Stimulated activated naive B cell treated with anti-CD40 and anti-IgM and Interleukin-4, amounts not matched to agents 10 μg/mL and 1 μg/mL and 100 μg/mL, for 72 hours (primary cell): ENCODE measurements around the gene HMGCLL1.

ENCODE experiments used
- ATAC-seq, 2 donors: fragments of 150-1000 bp; cut with Tn5 transposase; replicated peaks; 2 replicates each; pipeline ENCODE4 v1.10.0; 2021; ENCODE audit warnings: moderate library complexity in 1 of 2
- DNase-seq: peaks from one replicate; pipeline ENCODE4 v3.0.0; 2021
- H3K27ac Mint-ChIP-seq: one replicate; pipeline ENCODE4 v1.8.0; 2022; ENCODE audit warnings: mild to moderate bottlenecking, mixed read lengths
- H3K27me3 Mint-ChIP-seq, 2 donors: one replicate each; pipeline ENCODE4 v1.8.0; 2022; ENCODE audit warnings: mixed read lengths in 2 of 2
- H3K36me3 Mint-ChIP-seq, 2 donors: one replicate each; pipeline ENCODE4 v1.8.0; 2022; ENCODE audit warnings: mixed read lengths in 2 of 2, mild to moderate bottlenecking in 1 of 2
- H3K4me1 Mint-ChIP-seq, 2 donors: one replicate each; pipeline ENCODE4 v1.8.0; 2022; ENCODE audit warnings: mixed read lengths in 2 of 2, mild to moderate bottlenecking in 1 of 2
- H3K4me3 Mint-ChIP-seq, 2 donors: one replicate each; pipeline ENCODE4 v1.8.0; 2022; ENCODE audit warnings: mild to moderate bottlenecking in 2 of 2, mixed read lengths in 2 of 2, moderate library complexity in 1 of 2
- H3K9me3 Mint-ChIP-seq, 2 donors: one replicate each; pipeline ENCODE4 v1.8.0; 2022; ENCODE audit warnings: mixed read lengths in 2 of 2, mild to moderate bottlenecking in 1 of 2

Gene HMGCLL1

DNA sequence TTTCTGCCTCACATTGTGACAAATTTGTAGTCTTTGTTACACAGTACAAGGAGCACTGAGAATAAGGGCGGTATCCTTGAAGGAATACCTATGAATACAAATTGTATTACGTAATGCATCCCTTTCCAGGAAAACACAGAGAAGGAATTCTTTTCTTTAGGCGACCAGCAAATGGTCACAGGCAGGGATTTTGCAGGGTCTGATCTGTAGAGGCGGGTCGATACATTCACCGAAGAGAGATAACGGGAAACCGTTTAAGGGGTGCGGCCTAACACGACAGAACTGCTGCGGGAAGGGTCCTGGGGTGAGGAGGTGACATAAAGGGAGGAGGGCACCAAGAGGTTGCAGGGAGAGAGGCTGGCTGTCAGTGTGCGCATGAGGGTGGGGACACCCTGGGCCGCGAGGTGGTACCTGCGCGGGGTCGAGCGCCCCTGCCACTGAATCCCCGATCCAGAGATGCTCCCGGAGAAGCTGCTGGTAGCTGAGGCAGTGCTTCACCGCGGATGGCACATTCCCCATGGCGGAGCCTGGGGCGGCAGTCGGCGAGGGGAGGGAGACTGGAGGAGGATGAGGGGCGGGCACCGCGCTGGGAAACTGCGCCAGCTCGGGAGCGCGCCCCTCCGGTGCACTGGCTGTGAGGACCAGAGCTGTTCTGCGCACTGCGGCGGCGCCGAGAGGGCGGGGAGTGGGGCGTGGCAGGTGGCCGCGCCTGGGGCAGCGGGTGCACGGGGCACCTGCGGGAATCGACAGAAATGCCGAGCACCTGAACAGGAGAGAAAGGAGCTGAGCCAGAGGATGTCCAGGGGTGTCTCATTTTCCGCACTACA lies at the start of gene HMGCLL1:
TSS of gene HMGCLL1 (minus strand) at position 656 of the 827 bp plus-strand sequence. CDS start at position 519, 137 bp downstream.
- Mint-ChIP-seq H3K27me3 (peaks cover 6 to 9% of the 10 kb centered on the region in 2 donors), H3K9me3 (peaks cover 3 to 5% of the 10 kb centered on the region in 2 donors), H3K36me3 (peaks cover 3 to 4% of the 10 kb centered on the region in 2 donors), H3K4me1 (peaks cover 2 to 5% of the 10 kb centered on the region in 2 donors), H3K4me3 (no peak within 1 kb of the TSS), H3K27ac (peak within 1 kb of the TSS; percentile 28)
- peak in 1 of 2 donors; percentile 23 for ATAC-seq
- DNase-seq = no peak

- Mint-ChIP-seq H3K27ac (no peak overlapping the region), H3K36me3 (no peaks in the 10 kb centered on the region), H3K4me3 (no peak overlapping the region), H3K27me3 (no peaks in the 10 kb centered on the region), H3K4me1 (peaks cover 0 to 2% of the 10 kb centered on the region in 2 donors), H3K9me3 (peaks cover 5 to 14% of the 10 kb centered on the region in 2 donors)
- DNase-seq = no peak
- ATAC-seq = no peak
These were observed 43.0 kb upstream of the HMGCLL1 start for GRCh38 chr6:55621993-55622392.

- H3K4me1 Mint-ChIP-seq = peaks cover 0 to 2% of the 10 kb centered on the region in 2 donors
- DNase-seq = no peak
- H3K9me3 Mint-ChIP-seq = peaks cover 5 to 14% of the 10 kb centered on the region in 2 donors
- ATAC-seq = no peak
- no peaks in the 10 kb centered on the region for H3K27me3 Mint-ChIP-seq
- no peak overlapping the region for H3K4me3 Mint-ChIP-seq
- H3K27ac Mint-ChIP-seq = no peak overlapping the region
- no peaks in the 10 kb centered on the region for H3K36me3 Mint-ChIP-seq
These were observed 42.3 kb upstream of the HMGCLL1 start for GRCh38 chr6:55621244-55621643.

GRCh38 chr6:55617272-55617671 lies 38.3 kb upstream of the HMGCLL1 start:
- peak in 1 of 2 donors; percentile 44 for ATAC-seq

GRCh38 chr6:55604021-55604420 lies 25.0 kb upstream of the HMGCLL1 start:
- H3K4me3 Mint-ChIP-seq = no peak overlapping the region
- H3K4me1 Mint-ChIP-seq = no peaks in the 10 kb centered on the region
- ATAC-seq = no peak
- no peak for DNase-seq
- no peaks in the 10 kb centered on the region for H3K36me3 Mint-ChIP-seq
- peaks cover 0 to 7% of the 10 kb centered on the region in 2 donors for H3K9me3 Mint-ChIP-seq
- no peak overlapping the region for H3K27ac Mint-ChIP-seq
- no peaks in the 10 kb centered on the region for H3K27me3 Mint-ChIP-seq

More at GRCh38 chr6:55617272-55617671, 38.3 kb upstream of the HMGCLL1 start:
- Mint-ChIP-seq H3K27ac (no peak overlapping the region), H3K27me3 (no peaks in the 10 kb centered on the region), H3K4me3 (no peak overlapping the region), H3K4me1 (peaks cover 0 to 2% of the 10 kb centered on the region in 2 donors), H3K36me3 (no peaks in the 10 kb centered on the region), H3K9me3 (peaks cover 9 to 15% of the 10 kb centered on the region in 2 donors)
- no peak for DNase-seq

DNA sequence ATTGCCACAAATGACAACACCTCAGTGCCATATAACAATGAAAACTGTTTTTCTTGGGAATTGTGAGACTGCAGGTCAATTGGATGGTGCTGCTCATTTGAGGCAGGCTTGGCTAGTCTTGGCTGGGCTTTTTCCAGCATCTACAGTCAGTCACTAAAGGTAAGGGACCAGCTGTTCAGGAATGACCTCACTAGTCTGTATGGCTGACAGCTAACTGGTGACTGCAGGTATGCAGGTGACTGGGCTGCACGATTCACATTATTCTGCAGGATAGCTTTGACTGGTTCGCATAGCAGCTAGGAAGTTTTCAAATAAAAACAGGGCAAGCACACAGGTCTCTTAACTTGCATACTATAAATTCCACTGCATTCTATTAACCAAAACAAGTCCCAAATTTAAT lies 22.1 kb upstream of the HMGCLL1 start:
- ATAC-seq (no peak), DNase-seq (no peak)
- H3K4me1 Mint-ChIP-seq = no peaks in the 10 kb centered on the region
- H3K36me3 Mint-ChIP-seq = no peaks in the 10 kb centered on the region
- H3K4me3 Mint-ChIP-seq = no peak overlapping the region
- H3K27me3 Mint-ChIP-seq = no peaks in the 10 kb centered on the region
- no peak overlapping the region for H3K27ac Mint-ChIP-seq
- no peaks in the 10 kb centered on the region for H3K9me3 Mint-ChIP-seq

DNA sequence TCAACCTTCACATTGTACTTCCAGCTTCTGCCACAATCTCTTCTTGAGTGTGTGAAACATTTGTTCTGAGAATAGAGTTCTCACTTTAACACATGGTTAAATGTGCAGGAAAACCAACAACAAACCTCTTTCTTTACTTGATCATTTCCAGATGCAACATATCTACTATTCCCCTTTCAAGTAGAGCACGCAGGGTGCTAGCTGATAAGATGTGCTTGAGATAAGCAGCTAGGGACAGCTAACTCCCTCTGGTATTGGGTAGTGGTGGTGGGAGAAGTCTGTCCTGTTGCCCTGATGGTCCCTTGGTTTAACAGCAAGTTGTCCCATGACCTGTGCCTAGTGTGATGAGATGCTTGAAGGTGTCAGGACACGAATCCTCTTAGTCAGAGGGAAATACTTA lies 15.4 kb upstream of the HMGCLL1 start:
- H3K4me3 Mint-ChIP-seq = no peak overlapping the region
- no peaks in the 10 kb centered on the region for H3K36me3 Mint-ChIP-seq
- no peak for ATAC-seq
- no peak overlapping the region for H3K27ac Mint-ChIP-seq
- DNase-seq = no peak
- H3K4me1 Mint-ChIP-seq = no peaks in the 10 kb centered on the region
- peaks cover 0 to 2% of the 10 kb centered on the region in 2 donors for H3K9me3 Mint-ChIP-seq
- no peaks in the 10 kb centered on the region for H3K27me3 Mint-ChIP-seq

GRCh38 chr6:55584654-55585354 lies 5.8 kb upstream of the HMGCLL1 start:
- Mint-ChIP-seq H3K27ac (no peak overlapping the region), H3K27me3 (no peaks in the 10 kb centered on the region), H3K36me3 (no peaks in the 10 kb centered on the region), H3K9me3 (peaks cover 3 to 17% of the 10 kb centered on the region in 2 donors), H3K4me3 (no peak overlapping the region), H3K4me1 (no peaks in the 10 kb centered on the region)
- no peak for ATAC-seq
- DNase-seq = no peak

GRCh38 chr6:55576811-55577210 lies 2.2 kb downstream of the HMGCLL1 start:
- ATAC-seq (no peak), DNase-seq (no peak)
- no peak overlapping the region for H3K27ac Mint-ChIP-seq
- H3K4me1 Mint-ChIP-seq = peaks cover 2 to 5% of the 10 kb centered on the region in 2 donors
- peaks cover 6 to 9% of the 10 kb centered on the region in 2 donors for H3K27me3 Mint-ChIP-seq
- H3K9me3 Mint-ChIP-seq = peaks cover 5 to 9% of the 10 kb centered on the region in 2 donors
- peaks cover 3 to 4% of the 10 kb centered on the region in 2 donors for H3K36me3 Mint-ChIP-seq
- H3K4me3 Mint-ChIP-seq = no peak overlapping the region

GRCh38 chr6:55574556-55574955 lies 4.4 kb downstream of the HMGCLL1 start:
- peaks cover 6 to 9% of the 10 kb centered on the region in 2 donors for H3K27me3 Mint-ChIP-seq
- H3K27ac Mint-ChIP-seq = no peak overlapping the region
- peaks cover 3 to 4% of the 10 kb centered on the region in 2 donors for H3K36me3 Mint-ChIP-seq
- H3K4me1 Mint-ChIP-seq = peaks cover 2 to 5% of the 10 kb centered on the region in 2 donors
- H3K4me3 Mint-ChIP-seq = no peak overlapping the region
- DNase-seq (no peak), ATAC-seq (no peak)
- H3K9me3 Mint-ChIP-seq = peaks cover 8 to 9% of the 10 kb centered on the region in 2 donors

DNA sequence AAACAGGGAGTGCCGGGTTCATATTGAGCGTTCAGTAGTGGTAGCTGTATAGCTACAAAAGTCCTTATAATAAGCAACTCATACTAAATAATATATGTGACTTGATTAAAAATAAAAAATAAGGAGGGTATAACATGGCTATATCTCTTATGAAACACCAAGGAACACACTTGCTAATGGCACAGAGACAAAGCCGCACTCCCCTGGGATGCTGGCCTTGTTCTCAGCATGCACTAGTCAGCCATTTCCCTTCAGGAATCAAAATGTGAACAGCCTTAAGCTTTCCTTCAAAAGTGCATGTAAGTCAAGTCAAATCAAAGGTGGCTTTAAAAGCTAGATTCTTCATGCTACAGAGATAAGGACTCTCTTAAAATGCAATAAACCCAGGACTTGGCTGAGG lies 9.4 kb downstream of the HMGCLL1 start:
- Mint-ChIP-seq H3K36me3 (no peaks in the 10 kb centered on the region), H3K27me3 (no peaks in the 10 kb centered on the region), H3K4me1 (no peaks in the 10 kb centered on the region), H3K9me3 (peaks cover 4 to 5% of the 10 kb centered on the region in 2 donors), H3K4me3 (no peak overlapping the region), H3K27ac (no peak overlapping the region)
- DNase-seq = no peak
- no peak for ATAC-seq

DNA sequence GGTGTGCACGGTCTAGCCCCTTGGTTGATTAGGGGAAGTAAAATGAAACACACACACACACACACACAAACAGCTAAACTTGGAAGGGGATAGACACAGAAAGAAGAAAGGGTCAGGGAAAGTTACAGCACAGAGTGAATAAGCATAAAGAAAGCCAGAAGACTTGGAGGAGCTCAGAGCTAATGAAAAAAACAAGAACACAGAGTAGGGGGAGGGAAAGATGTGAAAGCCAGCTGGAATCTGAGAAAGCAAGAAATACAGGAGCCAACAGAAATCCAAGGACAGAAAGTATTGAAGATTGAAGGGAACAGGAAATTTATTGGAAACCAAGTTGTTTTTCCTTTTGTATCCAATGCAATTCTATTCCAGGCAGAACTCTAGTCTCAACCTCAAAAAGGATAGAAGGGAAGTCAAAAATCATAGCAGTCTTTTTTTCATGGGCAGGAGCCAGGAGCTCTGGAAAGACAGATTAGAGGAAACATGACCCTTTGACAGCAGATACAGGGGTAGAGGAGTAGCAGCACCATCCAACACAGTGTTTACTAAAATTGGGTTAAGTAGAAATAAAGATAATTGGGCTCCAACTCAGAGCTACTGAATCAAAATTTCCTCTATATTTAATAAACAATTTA lies 10.1 kb downstream of the HMGCLL1 start:
- Mint-ChIP-seq H3K4me3 (no peak overlapping the region), H3K27me3 (no peaks in the 10 kb centered on the region), H3K27ac (no peak overlapping the region), H3K36me3 (no peaks in the 10 kb centered on the region), H3K9me3 (peaks cover 4 to 5% of the 10 kb centered on the region in 2 donors), H3K4me1 (no peaks in the 10 kb centered on the region)
- DNase-seq = no peak
- ATAC-seq = no peak

GRCh38 chr6:55567558-55567957 lies 11.4 kb downstream of the HMGCLL1 start:
- Mint-ChIP-seq H3K4me1 (no peaks in the 10 kb centered on the region), H3K27ac (no peak overlapping the region), H3K36me3 (no peaks in the 10 kb centered on the region), H3K4me3 (no peak overlapping the region), H3K27me3 (no peaks in the 10 kb centered on the region), H3K9me3 (peaks cover 0 to 2% of the 10 kb centered on the region in 2 donors)
- no peak for ATAC-seq
- no peak for DNase-seq

- no peak for ATAC-seq
- Mint-ChIP-seq H3K9me3 (peaks cover 0 to 2% of the 10 kb centered on the region in 2 donors), H3K4me1 (no peaks in the 10 kb centered on the region), H3K27me3 (no peaks in the 10 kb centered on the region), H3K36me3 (no peaks in the 10 kb centered on the region), H3K4me3 (no peak overlapping the region), H3K27ac (no peak overlapping the region)
- DNase-seq = no peak
These were observed 12.8 kb downstream of the HMGCLL1 start for GRCh38 chr6:55566036-55566710.
